ENCODE measurements around the gene PRX. TPM values are rescaled to one million over a fixed set of nuclear protein-coding genes. Genes with fewer than 3 reads are reported as not detected.

Gene PRX
- total RNA-seq, 2 donors from 2014 or later = 3.4 to 3.7 TPM

GRCh38 chr19:40355975-40356680 is 57.0 kb downstream of the PRX start:
- Mint-ChIP-seq H3K36me3 (ENCODE audit: insufficient read depth in 2 of 2) (no peaks in the 10 kb centered on the region), H3K27ac (no peak overlapping the region), H3K4me1 (ENCODE audit: low read depth) (peaks cover 10% of the 10 kb centered on the region), H3K27me3 (ENCODE audit: low read depth) (no peaks in the 10 kb centered on the region), H3K4me3 (no peak overlapping the region), H3K9me3 (no peaks in the 10 kb centered on the region)
- DNase-seq (no peak), ATAC-seq (replicated peaks in 1 of 2) (no peak)

DNA sequence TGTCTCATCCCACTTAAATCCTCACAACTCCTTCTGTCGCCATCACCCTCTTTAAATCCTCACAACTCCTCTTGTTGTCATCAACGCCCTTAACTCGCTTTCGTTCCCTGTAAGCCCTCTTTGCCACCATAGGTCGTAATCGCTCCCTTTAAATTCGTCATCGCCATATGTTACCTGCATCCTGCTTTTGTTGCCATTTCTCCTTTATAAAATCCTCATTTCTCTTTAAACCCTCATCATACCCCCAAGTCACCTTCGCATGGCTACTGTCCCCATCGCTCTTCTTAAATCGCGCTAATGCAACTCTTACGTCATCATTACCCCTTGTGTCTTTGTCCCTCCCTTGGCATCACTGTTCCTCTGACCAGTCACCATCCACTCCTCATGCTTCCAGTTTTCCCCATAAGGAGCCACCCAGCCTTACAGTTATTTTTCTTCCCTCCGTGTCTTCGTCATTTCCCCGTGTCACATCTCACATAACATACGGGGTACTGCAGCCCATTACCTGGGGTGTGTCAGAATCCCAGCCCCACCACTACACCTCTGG is 64.1 kb downstream of the PRX start:
- ATAC-seq (replicated peaks in 1 of 2) (no peak), DNase-seq (peak in 1 of 2 donors; percentile 13)
- Mint-ChIP-seq H3K4me3 (peak overlapping the region; percentile 89 to 94), H3K36me3 (ENCODE audit: insufficient read depth in 2 of 2) (peaks cover 0 to 4% of the 10 kb centered on the region in 2 donors), H3K9me3 (no peaks in the 10 kb centered on the region), H3K27me3 (ENCODE audit: low read depth) (no peaks in the 10 kb centered on the region), H3K4me1 (ENCODE audit: low read depth) (peaks cover 40% of the 10 kb centered on the region), H3K27ac (peak overlapping the region; percentile 88)

GRCh38 chr19:40348125-40348913 is 64.9 kb downstream of the PRX start, which contains the start of the genes C19orf47 and PLD3:
Gene C19orf47, minus strand, starts transcription at chr19:40348397. Its CDS starts 6,540 bp downstream, at chr19:40341857.
Gene PLD3, plus strand, starts transcription at chr19:40348695. Its CDS starts 17,789 bp downstream, at chr19:40366484.
- Mint-ChIP-seq H3K27me3 (ENCODE audit: low read depth) (no peaks in the 10 kb centered on the region), H3K4me3 (peak within 1 kb of the TSS; percentile 89 to 94), H3K27ac (peak within 1 kb of the TSS; percentile 88), H3K9me3 (no peaks in the 10 kb centered on the region), H3K36me3 (ENCODE audit: insufficient read depth in 2 of 2) (peaks cover 0 to 4% of the 10 kb centered on the region in 2 donors), H3K4me1 (ENCODE audit: low read depth) (peaks cover 40% of the 10 kb centered on the region)
- ATAC-seq (replicated peaks in 1 of 2) (peak; percentile 96 to 98), DNase-seq (peak; percentile 99 to 100)

- H3K4me3 Mint-ChIP-seq = no peak overlapping the region
These were observed 68.8 kb downstream of the PRX start for GRCh38 chr19:40344422-40344821.

More at GRCh38 chr19:40344422-40344821, 68.8 kb downstream of the PRX start:
- H3K4me1 Mint-ChIP-seq (ENCODE audit: low read depth) = peaks cover 26% of the 10 kb centered on the region
- H3K36me3 Mint-ChIP-seq (ENCODE audit: insufficient read depth in 2 of 2) = peaks cover 4 to 5% of the 10 kb centered on the region in 2 donors
- no peaks in the 10 kb centered on the region for H3K9me3 Mint-ChIP-seq
- DNase-seq = no peak
- ATAC-seq (replicated peaks in 1 of 2) = no peak
- H3K27me3 Mint-ChIP-seq (ENCODE audit: low read depth) = no peaks in the 10 kb centered on the region
- no peak overlapping the region for H3K27ac Mint-ChIP-seq

Other genes with a start within 250 kb of the PRX start
- gene MAP3K10, start 222.0 kb downstream of the PRX start, total RNA-seq = 10 to 100 TPM; 12.7 to 22.0 TPM
- gene TTC9B, start 195.0 kb downstream of the PRX start, total RNA-seq = not detected
- 1 to 10 TPM in 1 of 2 donors, under 1 TPM in 1; 0.81 to 1.2 TPM for gene CCNP, start 186.7 kb downstream of the PRX start, total RNA-seq
- 100 to 1,000 TPM; 190 to 197 TPM for gene AKT2, start 128.0 kb downstream of the PRX start, total RNA-seq
- gene C19orf47, start 65.0 kb downstream of the PRX start, total RNA-seq = 10 to 100 TPM; 20.7 to 24.8 TPM
- gene PLD3, start 64.7 kb downstream of the PRX start, total RNA-seq = 100 to 1,000 TPM in 1 of 2 donors, 10 to 100 TPM in 1; 99.8 to 102 TPM
- gene HIPK4, start 23.2 kb downstream of the PRX start, total RNA-seq = under 1 TPM in 1 of 2 donors, not detected in 1; 0.12 TPM
- 10 to 100 TPM; 12.9 to 16.9 TPM for gene SERTAD1, start 12.6 kb upstream of the PRX start, total RNA-seq
- gene SERTAD3, start 31.0 kb upstream of the PRX start, total RNA-seq = 10 to 100 TPM; 12.6 to 16.3 TPM
- 10 to 100 TPM; 40.7 to 51.0 TPM for gene BLVRB, start 52.4 kb upstream of the PRX start, total RNA-seq
- gene SPTBN4, start 53.6 kb upstream of the PRX start, total RNA-seq = 1 to 10 TPM; 2.2 to 4.8 TPM
- gene SHKBP1, start 163.5 kb upstream of the PRX start, total RNA-seq = 100 to 1,000 TPM; 145 to 152 TPM
- 100 to 1,000 TPM; 164 to 195 TPM for gene LTBP4, start 188.0 kb upstream of the PRX start, total RNA-seq